ENCODE data around the gene CCDC70.

GRCh38 chr13:51873117-51873798 is 11.5 kb downstream of the CCDC70 start:
- TF ChIP-seq POLR2A (IDR thresholded peaks at IDR 0.05) (no peak), CTCF (IDR thresholded peaks at IDR 0.05) (no peak)

All from vagina (tissue), 2 donors.